AG09319 (cell line): ENCODE measurements around the gene STK33.

Source experiments
- DNase-seq: peaks from one replicate; pipeline ENCODE4 v3.0.0-alpha.2; 2010; ENCODE audit warnings: low read depth; ENCODE audit errors: extremely low read depth
- CTCF ChIP-seq: IDR thresholded peaks from 2 replicates; pipeline ENCODE4 v1.5.1; 2011; ENCODE audit warnings: low read depth, mild to moderate bottlenecking, inconsistent platforms, low read length, moderate library complexity

The STK33 gene

GRCh38 chr11:8356721-8357504, 237.1 kb downstream of the STK33 start:
- no peak for DNase-seq
- TF ChIP-seq CTCF, result no peak

GRCh38 chr11:8356216-8356615, 237.8 kb downstream of the STK33 start:
- no peak for DNase-seq
- TF ChIP-seq CTCF, result no peak

GRCh38 chr11:8355416-8355742, 238.6 kb downstream of the STK33 start:
- DNase-seq, result no peak
- no peak for TF ChIP-seq CTCF

GRCh38 chr11:8354622-8355415, 239.2 kb downstream of the STK33 start:
- no peak; the same call in 1 of the 2 replicates for TF ChIP-seq CTCF
- DNase-seq, result no peak

GRCh38 chr11:8352876-8353505, 241.0 kb downstream of the STK33 start:
- no peak for DNase-seq
- TF ChIP-seq CTCF, result no peak

GRCh38 chr11:8352103-8352875, 241.7 kb downstream of the STK33 start:
- TF ChIP-seq CTCF, result no peak
- no peak for DNase-seq

GRCh38 chr11:8351223-8351622, 242.8 kb downstream of the STK33 start:
- DNase-seq, result no peak
- no peak for TF ChIP-seq CTCF
